Stimulated activated CD8-positive, alpha-beta memory T cell treated with anti-CD3 and anti-CD28 coated beads, Interleukin-4, amount 100 ng/mL, for 48 hours (primary cell): Measurements from ENCODE around the gene TTI1.

Experiments
- DNase-seq: peaks from one replicate; pipeline ENCODE4 v3.0.0-alpha.2; 2020

Gene TTI1

GRCh38 chr20:37934634-37935375, 98.5 kb downstream of the TTI1 start:
- DNase-seq: no peak

GRCh38 chr20:37933786-37934633, 99.2 kb downstream of the TTI1 start:
- no peak for DNase-seq
